NCI-H748 treated with DMSO at 0.1 percent for 48 hours (cell line): ENCODE results near the gene TRIM47.

ENCODE experiments used
- DNase-seq: peaks from one replicate; lab custom pipeline; 2025; lab: John Stamatoyannopoulos, UW

Gene TRIM47, protein sequence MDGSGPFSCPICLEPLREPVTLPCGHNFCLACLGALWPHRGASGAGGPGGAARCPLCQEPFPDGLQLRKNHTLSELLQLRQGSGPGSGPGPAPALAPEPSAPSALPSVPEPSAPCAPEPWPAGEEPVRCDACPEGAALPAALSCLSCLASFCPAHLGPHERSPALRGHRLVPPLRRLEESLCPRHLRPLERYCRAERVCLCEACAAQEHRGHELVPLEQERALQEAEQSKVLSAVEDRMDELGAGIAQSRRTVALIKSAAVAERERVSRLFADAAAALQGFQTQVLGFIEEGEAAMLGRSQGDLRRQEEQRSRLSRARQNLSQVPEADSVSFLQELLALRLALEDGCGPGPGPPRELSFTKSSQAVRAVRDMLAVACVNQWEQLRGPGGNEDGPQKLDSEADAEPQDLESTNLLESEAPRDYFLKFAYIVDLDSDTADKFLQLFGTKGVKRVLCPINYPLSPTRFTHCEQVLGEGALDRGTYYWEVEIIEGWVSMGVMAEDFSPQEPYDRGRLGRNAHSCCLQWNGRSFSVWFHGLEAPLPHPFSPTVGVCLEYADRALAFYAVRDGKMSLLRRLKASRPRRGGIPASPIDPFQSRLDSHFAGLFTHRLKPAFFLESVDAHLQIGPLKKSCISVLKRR

GRCh38 chr17:75878174-75878998 is at the start of gene TRIM47:
TRIM47 (minus strand) TSS chr17:75878581; CDS start chr17:75878548, 33 bp downstream.
- DNase-seq, result no peak

- no peak for DNase-seq
These were observed 49.0 kb upstream of the TRIM47 start for GRCh38 chr17:75927286-75927922.

DNA sequence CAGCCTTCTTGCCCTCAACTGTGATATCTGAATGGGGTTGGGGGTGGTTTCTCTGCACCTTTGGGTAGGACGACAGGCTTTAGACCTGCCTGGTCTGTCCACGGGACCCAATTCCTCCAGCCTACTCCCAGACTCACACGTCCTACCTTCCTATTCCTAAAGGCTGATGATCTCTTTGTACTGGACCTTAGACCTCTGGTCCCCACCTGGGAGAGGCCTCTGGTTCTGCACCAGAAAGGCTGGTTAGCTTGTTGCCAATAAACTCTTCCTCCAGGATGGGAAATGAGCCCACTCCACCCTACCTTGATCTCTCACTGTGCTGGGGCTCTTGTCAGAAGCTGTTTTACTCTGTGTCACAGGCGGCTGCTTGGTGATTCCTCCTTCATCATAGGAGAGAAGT is 48.1 kb upstream of the TRIM47 start:
- no peak for DNase-seq

DNA sequence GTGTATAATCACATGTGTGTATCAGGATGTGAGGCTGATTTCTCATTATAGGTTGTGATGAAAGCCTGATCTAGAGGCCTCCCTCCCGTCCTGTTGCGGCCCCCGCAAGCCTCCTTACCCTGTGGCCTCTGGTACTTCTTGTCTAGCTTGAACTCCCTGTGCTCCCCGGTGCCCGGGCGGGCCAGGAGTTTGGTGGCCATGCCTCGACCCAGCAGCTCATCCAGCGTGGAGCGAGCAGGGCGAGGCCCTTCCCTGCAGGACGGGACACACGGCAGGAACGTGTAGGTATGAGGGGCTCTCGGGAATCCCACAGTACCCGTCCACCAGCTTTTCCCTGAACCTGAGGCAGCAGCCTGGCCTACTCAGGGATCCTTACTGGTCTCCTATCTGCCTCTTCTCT is 47.5 kb upstream of the TRIM47 start:
- no peak for DNase-seq

DNA sequence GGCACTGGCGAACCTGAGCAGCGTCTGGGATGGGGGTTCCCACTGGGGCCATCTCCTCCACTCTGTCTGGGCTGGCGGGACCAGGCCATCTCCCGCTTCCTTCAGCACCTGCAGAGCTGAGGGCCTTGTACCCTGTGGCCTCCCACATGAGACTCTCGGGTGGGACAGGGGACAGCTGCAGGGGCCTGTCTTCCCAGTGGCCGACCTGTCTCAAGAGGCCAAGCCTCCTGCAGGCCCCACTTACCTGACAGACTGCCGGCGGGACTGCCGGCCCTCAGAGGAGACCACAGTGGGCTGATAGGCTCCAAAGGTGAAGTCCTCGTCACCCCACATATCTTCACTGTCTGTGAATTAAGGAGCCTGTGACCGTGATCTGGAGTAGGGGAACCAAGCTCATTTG is 46.7 kb upstream of the TRIM47 start:
- DNase-seq, result no peak

DNA sequence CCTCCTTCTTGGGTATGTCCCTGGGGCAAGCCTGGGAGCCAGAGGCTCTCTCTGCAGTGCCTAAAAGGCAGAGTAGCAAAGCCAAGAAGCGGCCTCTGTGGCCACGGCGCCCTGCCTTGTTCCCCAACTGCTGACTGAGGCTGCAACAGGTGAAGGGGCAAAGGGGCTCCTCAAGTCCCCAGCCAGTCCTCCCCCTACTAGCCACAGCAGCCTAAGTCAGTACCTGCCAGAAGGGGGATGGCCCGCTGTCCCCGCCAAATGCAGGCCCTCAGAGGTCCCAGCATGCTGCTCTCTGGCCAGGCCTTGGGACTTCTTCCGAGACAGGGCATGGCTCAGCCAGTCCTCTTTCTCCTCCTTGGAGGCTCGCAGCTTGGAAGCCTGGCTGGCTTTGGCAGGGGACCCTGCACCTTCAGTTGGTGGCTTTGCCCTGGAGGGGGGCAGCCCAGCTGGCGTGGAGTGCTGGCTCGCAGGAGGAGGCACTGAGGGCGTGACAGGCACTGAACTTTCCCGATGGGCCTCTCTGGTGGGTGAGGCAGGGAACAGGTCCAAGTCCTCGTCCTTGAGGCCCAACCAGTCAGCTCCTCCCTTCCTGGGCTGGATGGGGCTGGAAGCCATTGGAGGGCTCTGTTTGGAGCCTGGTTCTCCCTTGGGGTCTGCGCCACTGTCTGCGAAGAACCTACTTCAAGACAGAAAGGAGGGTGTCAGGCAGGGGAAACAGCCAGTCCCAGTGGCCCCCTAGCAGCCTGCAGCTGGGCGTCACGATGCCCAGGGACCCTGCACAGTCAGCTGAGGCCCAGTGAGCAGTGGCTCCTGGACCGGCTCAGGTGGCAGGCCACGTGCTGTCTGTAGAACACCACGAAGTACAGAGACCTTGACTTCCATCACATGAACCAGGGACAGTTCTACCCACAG is 44.8 kb upstream of the TRIM47 start:
- DNase-seq, result no peak

GRCh38 chr17:75922173-75922961 is 44.0 kb upstream of the TRIM47 start:
- no peak for DNase-seq

- DNase-seq, result no peak
These were observed 43.2 kb upstream of the TRIM47 start for GRCh38 chr17:75921596-75921995.

DNA sequence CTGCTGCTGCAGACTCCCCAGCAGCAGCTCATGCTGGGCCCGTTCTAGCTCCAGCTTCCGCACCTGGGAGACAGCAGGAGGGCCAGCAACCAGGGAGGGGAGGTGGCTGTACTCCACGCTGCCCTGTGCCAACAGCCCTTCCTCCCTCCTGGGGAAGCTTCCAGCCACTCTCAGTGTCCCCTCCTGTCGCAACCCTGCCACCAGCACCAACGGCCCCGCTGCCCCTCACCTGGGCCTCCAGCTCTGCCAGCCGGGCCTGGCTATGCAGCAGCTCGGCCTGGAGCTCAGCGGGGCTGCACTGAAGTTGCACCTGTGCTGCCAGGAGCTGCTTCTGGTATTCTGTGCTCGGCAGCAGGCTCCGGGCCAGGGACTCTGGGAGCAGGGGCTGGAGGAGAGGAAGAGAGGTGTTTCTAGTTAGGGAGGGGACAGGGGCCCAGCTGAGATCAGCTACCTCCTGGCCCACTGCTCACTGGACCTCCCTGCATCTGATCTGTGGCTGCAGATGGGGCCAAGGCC is 41.7 kb upstream of the TRIM47 start:
- DNase-seq, result no peak

DNA sequence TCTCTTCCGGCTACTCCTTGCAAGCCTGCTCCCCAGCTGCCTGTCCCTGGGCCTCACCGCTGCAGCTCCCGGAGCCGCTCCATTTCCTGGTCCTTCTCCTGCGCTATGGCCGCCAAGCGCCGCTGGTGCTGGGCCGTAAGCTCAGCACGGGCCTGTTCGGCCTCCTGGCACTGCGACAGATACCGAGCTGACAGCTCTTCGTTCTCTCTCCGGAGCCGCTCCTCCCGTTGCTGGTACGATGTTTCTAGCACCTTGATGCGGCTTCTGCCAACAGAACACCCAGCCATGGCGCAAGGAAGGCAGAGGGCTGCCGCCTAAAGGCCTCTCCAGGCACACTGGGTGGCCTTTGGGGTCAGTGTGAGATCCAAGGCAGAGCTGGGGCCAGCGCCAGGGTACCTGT is 41.2 kb upstream of the TRIM47 start:
- no peak for DNase-seq

- no peak for DNase-seq
These were observed 39.6 kb upstream of the TRIM47 start for GRCh38 chr17:75917917-75918445.

- DNase-seq, result no peak
These were observed 38.9 kb upstream of the TRIM47 start for GRCh38 chr17:75917141-75917916.

DNA sequence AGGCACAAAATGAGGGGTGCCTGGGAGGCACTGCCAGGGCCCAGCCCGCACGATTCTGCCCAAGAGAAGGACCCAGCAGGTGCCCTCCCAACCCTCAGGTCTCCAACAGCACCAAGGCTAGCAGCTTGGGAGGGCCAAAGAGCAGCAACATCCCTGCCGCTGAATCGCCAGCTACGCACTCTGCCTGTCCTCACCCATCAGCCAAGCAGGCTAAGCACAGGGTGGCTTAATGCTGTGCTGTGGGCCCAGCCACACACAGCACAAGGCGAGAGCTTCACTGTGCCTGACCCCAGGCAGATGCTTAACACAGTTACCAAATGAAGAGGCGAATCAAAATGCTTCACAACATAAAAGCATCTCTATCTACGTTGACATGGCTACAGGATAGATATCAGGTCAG is 36.9 kb upstream of the TRIM47 start:
- DNase-seq, result no peak

DNA sequence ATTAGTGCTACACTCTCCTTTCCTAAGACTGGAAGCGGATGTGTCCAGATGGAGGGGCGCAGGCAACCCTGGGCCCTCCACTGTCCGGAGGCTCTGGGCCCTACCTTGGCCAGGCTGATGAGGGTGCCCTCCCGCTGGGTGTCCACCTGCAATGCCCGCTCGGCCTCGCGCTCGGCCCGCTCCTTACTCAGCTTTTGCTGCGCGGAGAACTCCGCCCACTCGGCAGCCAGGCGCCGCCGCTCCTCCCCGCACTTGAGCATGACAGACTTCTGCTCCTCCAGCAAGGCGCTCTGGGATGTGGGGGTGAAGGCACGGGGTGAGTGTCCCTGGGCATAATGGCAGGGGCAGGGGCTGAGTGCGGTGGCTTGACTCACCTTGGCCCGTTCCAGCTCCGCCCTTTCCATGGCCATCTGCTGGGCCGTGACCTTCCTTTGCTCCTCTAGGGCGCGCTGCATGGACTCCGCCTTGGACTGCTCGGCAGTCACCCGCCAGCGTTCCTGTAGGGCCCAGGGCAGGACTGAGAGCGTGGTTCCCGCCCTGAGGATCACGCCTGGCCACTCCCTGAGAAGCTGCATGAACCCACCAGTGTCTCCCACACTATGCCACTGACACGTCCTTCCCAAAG is 36.4 kb upstream of the TRIM47 start:
- DNase-seq, result no peak

DNA sequence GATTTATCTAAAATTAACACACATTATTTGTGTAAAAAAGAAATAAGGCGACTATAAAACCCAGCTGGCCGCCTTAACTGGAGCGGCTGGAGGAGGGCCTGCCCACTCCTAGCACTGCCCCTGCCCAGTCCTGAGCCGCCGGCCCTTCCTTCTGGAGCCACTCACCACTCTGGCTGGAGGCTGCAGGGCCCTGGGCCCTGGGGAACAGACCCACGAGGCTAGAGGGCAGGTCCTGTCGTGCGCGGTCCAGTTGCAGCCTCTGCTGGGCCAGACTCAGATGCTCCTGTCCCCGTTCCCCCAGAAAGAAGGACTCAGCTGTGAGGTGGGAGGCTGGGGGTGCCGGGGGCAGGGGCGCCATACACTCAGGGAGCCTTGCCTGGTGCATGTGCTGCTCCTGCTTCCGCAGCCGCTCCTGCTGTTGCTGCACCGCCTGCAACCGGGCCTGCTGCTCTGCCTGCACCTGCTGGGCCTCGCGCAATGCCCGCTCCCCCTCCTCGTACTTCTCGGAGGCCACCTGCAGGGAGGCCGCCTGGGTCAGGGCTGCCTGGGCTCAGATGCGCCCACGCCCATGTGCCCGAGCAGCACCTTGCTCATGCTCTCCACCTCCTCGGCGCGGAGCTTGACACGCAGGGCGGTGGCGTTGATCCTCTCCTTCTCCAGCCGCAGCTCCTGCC is 35.3 kb upstream of the TRIM47 start:
- DNase-seq, result no peak

DNA sequence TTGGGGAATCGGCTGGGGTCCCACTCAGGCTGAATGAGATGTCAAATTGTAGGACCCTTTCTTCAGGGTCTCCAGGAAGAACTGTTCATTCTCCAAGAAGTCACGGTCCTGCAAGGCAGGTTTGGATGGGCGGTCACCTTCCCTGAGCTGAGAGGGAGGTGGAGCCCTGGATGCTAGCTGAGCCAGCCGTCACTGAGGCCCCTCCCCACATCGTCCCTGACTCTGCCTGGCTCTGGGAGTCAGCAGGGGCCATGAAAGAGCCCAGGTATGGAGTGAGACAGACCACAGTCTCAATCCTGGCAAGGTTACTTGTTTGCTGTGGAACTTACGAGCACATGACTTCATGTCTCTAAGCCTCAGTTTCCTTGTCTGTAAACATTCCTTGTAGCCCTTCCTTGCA is 32.3 kb upstream of the TRIM47 start:
- DNase-seq, result no peak

GRCh38 chr17:75909812-75910274 is 31.5 kb upstream of the TRIM47 start:
- DNase-seq, result peak; percentile 8
